ENCODE data around the gene COPZ2.
"Not testable (repeated sequence)": the region's sequence is repeated elsewhere in the genome, so short reads cannot be mapped to it uniquely, and the experiment has no call there.

COPZ2 gene

GRCh38 chr17:48003417-48004151, 34.0 kb downstream of the COPZ2 start:
- DNase-seq, result no peak

- no peak for DNase-seq
Measured at GRCh38 chr17:48002916-48003416, 34.6 kb downstream of the COPZ2 start.

GRCh38 chr17:48002266-48002915, 35.2 kb downstream of the COPZ2 start:
- DNase-seq, result no peak

- not testable (repeated sequence) for DNase-seq
Measured at GRCh38 chr17:48001657-48002056, 35.9 kb downstream of the COPZ2 start.

GRCh38 chr17:48001197-48001596, 36.4 kb downstream of the COPZ2 start:
- no peak for DNase-seq

- DNase-seq, result no peak
Measured at GRCh38 chr17:47999582-47999981, 38.0 kb downstream of the COPZ2 start.

- no peak for DNase-seq
Measured at GRCh38 chr17:47998044-47998443, 39.6 kb downstream of the COPZ2 start.

- no peak for DNase-seq
Measured at GRCh38 chr17:47997586-47997985, 40.0 kb downstream of the COPZ2 start.

GRCh38 chr17:47996201-47996600, 41.4 kb downstream of the COPZ2 start:
- no peak for DNase-seq

- DNase-seq, result no peak
Measured at GRCh38 chr17:47995241-47995935, 42.2 kb downstream of the COPZ2 start.

- no peak for DNase-seq
Measured at GRCh38 chr17:47994724-47995123, 42.9 kb downstream of the COPZ2 start.

- no peak for DNase-seq
Measured at GRCh38 chr17:47993964-47994363, 43.6 kb downstream of the COPZ2 start.

- no peak for DNase-seq
Measured at GRCh38 chr17:47993031-47993564, 44.5 kb downstream of the COPZ2 start.

- DNase-seq, result no peak
Measured at GRCh38 chr17:47992216-47992615, 45.4 kb downstream of the COPZ2 start.

- DNase-seq, result no peak
Measured at GRCh38 chr17:47990962-47991731, 46.5 kb downstream of the COPZ2 start.

GRCh38 chr17:47989700-47990099, 47.9 kb downstream of the COPZ2 start:
- DNase-seq, result no peak

GRCh38 chr17:47989159-47989558, 48.4 kb downstream of the COPZ2 start:
- DNase-seq, result no peak

GRCh38 chr17:47988445-47988844, 49.2 kb downstream of the COPZ2 start:
- DNase-seq, result not testable (repeated sequence)

- DNase-seq, result no peak
Measured at GRCh38 chr17:47987240-47987835, 50.3 kb downstream of the COPZ2 start.

GRCh38 chr17:47986520-47986919, 51.1 kb downstream of the COPZ2 start:
- no peak for DNase-seq

GRCh38 chr17:47983492-47984223, 53.9 kb downstream of the COPZ2 start:
- DNase-seq, result no peak
